ENCODE results near the gene UST.
"Not testable (repeated sequence)": the region's sequence is repeated elsewhere in the genome, so short reads cannot be mapped to it uniquely, and the experiment has no call there.

UST gene

DNA sequence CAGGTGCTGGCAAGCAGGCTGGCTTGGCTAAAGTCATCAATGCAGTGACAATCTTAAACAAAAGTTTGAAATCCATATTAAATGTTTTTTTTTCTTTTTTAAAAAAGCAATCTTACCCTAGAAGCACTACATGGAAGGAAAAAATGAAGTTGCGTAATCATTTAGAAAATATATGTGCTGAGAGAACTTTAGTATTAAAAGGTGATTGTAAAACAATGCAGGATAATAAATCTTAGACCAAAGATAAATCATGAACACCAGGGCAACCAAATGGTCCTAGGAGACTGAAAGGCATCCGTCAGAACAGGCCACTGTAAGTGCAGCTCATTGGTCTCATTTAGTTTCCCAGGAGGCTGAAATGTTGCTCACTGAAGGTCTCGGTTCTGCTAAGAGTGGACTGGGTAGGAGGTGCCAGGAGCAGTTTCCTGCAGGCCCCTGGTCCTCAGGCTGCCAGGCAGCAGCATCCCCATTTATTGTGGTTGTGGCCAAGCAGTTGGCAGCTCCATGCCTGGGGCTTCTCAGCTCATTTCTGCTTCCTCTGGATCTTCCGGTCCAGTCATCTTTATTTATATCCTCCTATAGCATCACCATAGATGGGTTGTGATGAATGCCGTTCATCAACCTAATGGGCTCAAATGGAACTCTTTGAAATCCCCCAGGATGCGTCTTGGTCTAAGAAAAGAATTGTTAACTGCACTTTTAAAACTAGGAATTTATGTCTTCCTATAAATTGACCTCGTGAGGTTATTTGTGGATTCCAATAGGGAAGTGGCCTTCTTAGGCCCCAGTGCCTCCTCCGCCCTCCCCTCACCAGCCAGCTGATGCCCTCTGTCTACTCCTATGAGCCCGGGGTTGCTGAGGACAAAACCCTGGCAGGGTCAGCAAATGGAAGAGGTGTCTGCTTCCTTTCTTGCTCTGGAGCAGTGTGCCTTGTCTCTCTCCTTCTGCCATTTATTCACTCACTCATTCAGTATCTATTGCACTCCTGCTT is 269.0 kb downstream of the UST start:
- DNase-seq: no peak

DNA sequence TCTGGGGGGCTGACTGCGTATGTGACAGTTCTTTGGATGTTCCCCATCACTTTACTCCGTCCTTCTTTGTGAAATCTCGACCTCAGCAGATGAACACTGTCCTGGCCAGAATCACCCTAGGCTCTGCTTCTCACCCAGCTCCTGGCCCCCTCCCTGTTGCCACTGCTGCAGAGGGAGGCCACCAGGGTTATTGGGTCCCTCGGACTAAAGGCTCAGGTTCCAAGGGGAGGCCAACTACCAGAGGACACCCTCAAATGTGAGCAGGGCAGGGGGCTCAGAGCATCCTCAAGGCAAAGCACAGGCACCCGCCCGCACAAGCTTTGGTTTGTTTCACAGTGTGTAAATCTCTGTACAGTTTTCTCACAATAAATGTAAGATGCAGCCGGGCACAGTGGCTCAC is 269.9 kb downstream of the UST start:
- no peak for DNase-seq

DNA sequence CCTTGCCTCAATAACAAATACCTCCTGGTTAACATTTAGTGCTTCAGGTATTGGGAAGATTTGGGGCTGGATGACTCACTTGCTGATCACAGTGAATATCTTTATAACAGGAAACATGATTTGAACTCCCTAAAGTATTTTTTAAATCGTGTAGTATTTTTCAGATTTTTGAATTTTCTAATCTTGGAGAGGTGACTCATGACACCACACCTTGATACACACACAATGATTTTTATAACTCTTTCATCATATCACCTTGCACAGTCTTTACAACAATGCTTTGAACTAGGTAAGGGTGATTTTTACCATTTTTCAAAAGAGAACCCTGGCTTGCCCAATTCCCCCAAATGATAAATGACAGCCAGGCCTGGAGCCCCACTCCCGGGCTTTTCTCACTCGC is 273.5 kb downstream of the UST start:
- no peak for DNase-seq

DNA sequence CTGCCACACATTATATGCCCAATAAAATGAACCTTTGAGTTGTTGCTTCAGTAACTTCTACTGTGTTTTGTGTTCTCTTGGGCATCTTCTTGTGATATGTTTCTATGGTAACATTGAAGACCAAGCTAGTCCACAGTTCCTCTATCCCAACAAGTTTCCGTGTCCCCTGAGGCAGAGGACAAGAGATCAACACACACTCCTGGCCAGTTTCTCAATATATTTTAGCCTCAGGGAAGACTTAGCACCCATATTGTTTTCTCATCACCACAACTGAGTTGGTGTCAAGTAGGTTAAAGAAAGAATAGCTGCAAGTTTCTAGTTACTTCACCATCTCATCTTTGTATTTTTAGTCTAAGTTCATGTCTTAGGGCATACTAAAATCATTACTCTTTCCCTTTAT is 277.5 kb downstream of the UST start:
- no peak for DNase-seq

DNA sequence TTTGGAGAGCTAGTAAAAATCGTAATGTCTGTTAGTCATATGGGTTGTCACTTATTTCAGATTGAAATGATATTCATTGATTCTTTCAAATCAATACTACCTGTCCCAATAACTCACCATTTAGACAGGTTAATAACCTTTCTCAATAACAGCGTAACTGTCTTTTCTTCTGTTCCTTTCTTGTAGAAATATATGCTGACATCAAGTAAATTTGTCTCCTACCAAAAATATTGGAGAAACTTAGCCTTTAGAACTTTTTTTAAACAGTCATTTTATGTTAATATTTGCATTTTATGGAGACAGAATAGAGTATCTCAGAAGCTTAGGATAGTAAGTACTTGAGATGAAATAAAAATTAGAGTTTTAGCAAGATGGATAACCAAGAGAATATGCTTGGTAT is 278.2 kb downstream of the UST start:
- no peak for DNase-seq

DNA sequence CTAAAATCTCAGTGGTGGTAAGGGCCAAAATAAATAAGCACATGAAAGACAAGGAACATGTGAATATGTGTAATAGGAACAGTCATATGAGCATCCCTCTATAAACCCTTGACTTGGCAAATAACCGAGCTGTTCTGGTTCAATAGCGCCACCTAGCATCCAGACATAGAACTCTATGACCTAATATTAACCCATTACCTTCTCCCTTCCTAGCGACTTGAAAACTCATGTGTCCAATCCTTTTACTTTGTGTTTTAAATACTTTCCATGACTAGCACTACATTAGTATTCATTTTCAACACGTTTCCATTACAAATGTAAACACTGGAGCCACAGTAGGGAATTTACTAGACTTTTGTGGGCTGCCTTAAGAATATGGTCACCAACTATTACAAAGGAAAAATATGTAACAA is 279.7 kb downstream of the UST start:
- no peak for DNase-seq

DNA sequence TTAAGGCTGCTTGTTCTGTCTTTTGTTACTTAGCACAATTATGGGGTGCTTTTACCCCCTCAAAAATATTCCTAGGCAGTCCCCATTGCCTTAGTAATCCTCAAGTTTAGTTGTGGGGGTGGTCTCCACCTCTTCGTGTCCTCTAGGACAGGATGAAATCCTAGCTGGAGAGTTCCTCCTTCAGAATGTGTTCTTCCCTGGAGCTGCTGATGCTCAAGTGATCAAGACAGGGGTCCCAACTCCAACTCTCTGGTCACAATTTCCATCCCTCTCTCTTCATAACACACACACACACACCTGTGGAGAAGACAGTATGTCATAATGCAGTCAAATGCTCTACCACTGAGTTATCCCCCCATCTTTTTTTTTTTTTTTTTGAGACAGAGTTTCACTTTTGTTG is 280.7 kb downstream of the UST start:
- no peak for DNase-seq

DNA sequence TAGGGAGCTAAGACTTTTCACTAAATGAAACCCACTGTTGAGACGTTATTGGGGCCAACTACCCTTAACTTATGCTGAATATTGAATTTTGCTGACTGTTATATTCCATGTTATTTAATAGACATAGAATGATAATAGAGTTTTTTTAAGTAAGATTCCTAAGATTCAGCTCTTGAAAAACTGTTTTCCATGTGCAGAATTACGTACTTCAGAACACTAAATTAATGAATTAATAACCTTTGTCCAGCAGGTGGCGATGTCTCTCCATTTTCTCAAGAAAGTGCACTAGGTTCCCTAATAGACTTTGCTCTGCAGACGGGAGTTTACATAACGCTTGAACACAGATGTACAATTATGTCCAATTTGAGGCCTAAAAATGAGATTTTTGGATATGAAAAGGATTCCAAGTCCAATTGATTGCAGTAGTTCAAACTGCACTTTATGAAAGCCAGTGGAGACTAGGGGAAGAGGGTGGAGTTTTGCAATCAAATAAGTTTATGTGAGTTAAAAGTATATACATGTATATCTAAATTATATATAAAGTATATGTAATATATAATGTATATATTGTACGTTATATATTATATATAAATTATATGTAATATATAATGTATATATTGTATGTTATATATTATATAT is 282.1 kb downstream of the UST start:
- peak; percentile 57 to 63 for DNase-seq

DNA sequence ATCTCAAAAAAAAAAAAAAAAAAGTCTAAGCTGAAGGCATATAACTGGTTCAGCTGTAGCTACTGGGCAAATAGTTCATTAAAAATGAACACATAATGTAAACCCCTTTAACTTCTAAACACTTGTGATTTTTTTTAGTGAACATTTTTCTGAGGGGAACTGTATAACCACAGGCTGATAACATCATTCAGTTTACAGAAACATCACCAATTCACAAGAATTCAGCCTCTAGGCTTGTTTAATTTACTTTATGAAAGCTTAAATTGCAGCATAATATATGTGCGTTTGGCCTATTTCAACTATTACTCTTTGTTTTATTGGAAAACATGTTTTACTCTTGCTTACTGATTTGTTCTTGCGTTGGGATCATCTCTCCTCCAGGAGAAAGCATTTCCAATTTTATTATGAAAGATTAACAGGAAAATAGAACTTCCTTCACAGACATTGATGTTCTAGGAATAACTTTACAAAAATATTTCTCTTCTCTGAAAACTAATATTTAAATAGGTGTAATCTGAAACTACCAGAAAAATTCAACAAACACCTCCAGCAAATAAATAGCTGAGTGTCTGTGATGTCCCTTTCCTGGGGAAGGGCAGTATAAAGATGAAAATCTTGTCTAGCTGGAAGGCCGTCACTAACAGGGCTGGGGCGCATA is 284.5 kb downstream of the UST start:
- no peak for DNase-seq

DNA sequence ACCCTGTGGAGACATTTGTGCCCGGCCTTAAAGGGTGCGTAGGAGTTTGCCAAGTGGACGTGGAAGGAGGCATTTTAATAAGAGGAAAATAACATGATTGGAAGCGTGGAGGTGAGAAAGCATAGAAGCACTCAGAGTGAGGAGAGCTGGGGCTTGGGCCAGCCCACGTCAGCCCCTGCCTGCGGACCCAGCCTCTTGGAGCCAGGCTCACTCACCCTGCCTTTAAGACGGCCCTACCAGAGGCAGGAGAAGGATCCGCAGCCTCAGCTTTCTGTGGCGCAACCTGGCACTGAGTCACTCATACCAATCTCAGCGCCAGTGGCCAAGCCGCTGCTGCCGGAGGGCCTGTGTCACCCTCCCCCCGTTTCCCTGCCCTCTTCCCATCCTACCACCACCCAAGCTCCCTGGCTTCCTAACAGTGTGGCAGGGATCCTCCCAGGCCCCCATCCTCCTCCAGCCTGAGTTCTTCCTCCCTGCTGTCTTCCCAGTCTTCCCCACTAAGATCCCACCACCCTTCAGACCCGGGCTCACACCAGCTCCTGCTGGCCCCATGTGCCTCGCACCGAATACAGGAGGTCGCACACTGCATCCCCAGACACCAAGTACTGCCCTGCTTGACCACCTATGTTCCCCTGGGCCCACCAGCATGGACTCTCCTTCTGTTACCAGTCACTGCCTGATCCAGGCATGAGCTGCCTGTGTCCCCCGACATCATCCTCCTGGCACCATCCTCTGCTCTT is 285.2 kb downstream of the UST start:
- DNase-seq: peak; percentile 17 to 30

DNA sequence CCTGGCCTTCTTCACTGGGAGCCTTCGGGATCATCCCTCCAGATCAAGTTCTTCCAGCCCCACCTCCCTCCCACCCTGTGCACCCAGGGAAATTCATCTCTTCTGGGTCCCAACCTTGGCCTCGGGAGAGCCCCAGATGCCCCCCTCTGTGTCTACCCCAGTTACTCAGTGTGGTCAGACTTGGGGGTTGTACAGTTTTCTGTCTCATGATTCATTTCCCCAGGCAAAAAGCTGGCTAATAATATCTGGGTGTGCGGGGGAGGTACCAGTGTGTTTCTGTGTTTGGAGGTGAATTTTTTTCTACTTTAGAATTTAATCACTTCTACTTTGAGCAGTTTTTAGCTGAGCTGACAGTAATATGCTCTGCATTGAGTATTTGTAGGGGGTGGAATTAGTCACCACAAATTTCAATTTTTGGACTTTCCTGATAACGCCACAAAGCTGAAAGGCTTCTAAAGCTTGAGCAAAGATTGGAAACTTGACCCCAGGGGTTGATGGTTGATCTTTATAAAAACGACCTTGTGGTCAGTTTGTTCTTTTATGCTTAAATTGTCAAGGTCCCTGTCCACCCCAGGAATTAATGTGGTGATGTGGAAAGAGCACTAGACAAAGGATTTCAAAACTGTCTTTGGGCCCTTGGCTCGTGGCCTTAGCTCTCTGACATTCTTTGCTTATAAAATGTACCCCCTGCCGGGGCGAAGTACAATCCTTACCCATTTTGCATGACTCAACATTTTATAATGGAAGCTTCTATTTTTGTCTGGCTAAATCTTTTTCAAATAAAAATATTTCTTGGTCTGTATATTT is 286.0 kb downstream of the UST start:
- peak; percentile 43 to 51 for DNase-seq

DNA sequence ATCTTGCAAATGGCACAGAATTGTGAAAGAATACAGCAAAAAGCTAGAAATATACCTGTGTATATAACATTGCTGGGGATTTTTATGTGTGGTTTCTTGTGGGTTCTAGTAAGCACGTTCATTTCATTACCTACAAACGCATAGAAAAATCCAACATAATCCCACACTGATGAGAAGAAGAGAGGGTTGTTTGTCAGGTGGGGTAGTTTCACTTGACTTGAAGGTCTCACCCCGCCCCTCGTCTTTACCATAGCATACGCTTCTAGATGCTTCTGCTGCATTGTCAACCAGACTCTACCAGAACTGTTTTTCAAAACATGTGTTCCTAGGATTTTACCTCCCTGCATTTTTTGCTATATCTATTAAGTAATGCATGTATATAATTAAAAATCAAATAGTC is 286.6 kb downstream of the UST start:
- no peak for DNase-seq

DNA sequence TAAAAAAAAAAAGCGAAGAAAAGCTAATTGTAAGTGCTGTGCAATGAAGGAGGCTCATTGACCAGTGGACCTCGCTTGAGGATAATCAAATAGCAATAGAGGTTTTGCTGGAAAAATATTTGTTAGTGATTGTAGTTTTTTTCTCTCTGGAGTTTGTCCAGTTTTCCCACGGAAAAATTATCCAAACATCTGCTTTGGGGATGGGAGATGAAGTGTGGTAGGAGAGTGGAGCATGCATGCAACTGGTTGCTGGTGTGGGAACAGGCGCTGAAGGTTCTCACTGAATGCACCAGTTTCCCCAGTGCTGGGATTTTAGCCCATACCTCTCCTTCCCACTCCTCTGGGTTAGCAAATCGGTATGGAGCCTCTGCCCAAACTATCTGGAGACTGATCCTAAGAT is 288.9 kb downstream of the UST start:
- DNase-seq: no peak

DNA sequence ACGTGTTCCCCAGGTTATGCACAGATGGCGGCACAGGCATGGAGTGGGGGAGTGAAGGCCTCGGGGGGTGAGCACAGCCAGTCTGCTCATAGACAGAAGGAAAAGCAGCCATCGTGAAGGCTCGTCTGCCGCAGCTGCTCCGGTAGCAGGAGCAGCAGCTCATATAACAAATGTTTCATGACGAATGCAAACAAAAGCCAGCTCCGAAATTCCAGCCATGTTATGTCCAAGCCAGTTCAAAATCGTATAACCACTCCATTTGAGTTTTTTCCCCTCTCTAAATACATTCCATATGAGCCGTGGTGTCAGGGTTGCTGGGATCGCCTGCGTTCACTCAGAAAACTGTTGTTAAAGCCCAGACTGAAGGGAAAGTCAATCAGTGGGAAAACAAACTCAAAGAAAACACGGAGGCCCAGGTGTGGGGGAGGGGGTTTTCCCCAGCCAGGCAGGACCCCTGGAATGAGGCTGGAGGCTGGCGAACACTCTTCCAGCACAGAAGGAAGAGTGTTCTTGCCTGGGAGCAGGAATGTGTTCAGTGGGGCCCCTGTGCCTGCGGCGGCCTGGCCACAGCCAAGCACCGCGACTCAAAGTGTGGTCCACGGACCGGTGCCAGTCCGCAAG is 290.3 kb downstream of the UST start:
- DNase-seq: no peak

DNA sequence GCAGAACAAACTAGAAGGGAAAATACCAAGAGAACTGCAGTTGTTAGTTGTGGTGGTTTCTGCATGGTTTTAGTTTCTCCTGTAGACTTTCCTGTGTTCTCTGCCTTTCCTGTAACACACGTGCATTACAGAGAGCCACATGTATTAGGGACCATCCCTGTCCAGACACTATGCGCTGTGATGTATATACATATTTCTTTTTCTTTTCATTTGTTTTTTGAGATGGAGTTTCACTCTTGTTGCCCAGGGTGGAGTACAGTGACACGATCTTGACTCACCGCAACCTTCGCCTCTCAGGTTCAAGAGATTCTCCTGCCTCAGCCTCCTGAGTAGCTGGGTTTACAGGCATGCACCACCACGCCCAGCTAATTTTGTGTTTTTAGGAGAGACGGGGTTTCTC is 292.2 kb downstream of the UST start:
- not testable (repeated sequence) for DNase-seq

DNA sequence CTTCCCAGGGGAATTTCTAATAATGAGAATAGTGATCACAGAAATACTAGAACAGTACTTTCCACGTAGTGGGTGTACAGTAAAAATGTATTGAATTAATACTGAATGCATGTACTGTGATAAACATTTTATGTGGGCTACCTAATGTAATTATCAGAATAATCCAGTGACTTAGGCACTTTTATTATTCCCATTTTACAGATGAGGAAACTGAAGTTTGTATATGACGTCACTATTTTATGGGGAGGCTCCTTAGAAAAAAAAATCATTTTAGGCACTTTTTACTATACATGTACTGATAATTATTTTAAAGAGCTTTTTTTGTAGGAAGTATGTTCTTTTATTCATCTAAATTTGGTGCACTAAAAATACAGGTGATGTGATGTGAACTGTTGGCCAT is 295.1 kb downstream of the UST start:
- DNase-seq: no peak

DNA sequence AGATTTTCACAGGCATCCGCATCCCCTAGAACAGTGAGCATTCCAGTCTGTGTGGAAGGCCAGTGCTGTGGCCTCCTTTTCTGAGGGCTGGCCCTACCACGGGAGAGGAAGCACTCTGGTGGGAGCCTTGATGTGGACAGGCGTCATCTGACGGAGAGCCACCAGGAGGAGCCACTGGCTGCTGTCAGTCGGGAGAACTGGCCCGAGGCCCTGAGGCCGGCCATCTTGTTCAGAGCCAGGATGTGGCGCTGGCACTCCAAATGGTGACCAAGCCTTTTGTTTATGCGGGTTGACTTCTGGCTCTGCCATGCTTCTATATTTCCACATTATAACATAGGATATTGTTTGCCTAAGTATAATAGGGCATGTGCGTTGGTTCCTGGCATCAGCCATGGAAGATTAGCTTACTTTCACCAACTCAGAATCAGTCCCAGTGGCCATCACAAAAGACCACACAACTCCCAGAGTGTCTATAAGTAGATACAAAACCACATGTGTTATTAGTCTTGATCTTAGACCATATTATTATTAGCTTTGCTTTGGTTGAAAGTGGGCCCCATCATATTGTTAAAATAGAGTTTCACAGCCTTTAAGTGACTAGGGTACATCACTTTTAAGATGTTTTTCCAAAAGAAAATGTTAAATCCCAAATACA is 296.8 kb downstream of the UST start:
- no peak for DNase-seq

DNA sequence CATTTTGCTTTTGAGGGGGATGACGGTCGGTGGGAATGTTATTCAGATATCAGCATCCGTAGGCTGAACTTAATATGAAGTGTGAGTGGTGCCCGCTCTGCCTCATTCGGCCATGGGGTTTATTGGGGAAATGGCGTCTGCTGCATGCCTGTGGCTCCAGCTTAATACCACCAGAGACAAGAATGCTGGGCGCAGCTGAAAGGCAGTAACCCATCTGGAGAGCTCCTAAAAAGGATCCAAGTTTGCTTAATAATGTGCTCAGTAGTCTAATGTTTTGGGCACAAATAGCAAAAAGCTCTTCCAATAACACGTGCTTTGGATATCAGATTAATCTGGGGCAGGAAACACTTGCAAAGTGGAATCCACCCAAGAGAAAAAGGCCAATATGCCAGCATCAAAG is 297.7 kb downstream of the UST start:
- DNase-seq: no peak

DNA sequence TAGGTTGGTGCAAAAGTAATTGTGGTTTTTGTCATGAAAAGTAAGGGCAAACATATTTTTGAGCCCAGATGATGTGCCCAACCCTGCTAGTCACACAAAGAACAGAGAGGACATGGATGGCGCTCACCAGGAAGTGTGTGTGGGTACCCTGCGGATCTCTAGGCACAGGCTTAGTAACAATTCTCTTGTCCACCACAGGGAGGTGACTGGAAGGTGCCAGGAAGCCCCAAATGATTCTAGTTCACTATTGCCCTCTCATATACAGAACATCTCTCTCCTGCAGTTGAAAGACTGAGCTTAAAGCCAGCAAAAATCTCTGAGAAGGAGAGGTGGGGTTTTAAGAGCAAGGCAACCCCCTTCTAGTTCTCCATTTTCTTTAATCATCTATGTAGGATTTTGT is 298.6 kb downstream of the UST start:
- no peak for DNase-seq

DNA sequence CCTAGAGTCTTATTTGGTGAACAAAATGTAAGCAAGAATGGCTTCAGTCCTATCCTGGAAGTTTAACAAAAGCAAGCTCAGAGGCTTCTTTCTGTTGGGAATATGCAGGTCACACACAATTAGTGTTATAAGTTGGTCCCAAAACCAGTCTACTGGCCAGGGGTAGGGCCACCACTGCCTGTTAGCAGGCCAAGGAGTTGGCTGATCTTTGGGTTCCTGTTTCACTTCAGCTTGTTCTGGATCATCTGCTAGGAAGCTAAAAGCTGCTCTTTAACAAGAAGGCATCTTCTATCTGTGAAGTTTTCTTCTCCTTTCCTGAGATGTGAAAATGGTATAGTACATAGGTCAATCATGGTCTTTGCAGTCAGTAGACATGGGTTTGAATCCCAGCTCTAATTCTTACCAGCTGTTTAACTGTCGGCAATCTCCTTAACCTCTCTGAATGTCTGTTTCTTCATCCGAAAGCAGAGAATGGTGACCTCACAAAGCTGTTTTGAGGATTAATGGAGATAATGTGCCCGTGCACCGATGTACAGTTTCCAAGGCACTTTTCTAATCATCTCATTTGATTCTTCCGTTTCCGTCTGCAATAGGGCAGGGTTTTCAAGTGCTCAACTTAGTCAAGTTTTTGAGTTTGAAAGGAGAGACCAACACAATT is 299.5 kb downstream of the UST start:
- no peak for DNase-seq

DNA sequence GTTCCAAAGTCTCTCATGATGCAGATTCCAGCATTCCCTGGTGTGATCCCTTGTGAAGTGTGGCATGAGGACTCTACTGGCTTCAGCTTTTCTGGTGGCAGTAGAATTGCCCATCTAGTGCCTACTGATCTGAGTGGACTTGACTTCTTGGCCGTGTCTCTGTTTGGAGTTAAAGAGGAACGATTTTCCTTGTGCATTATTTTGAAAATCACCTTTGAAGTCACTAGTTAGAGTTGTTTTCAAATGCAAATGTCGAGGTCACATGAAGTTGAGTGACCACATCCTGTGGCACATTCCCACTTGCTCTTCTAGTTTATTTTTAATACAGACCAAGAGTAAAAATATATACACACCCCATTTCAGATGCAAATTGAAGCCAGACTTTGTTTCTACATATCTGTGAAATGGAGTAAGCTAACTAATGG is 300.0 kb downstream of the UST start:
- DNase-seq: no peak
